ENCODE data around the gene CGA. TPM values are rescaled to one million over a fixed set of nuclear protein-coding genes. Genes with fewer than 3 reads are reported as not detected.

The CGA gene
- 0.19 to 0.20 TPM (median 0.19 TPM) in 3 of 5 replicates, not detected in the others for total RNA-seq (2022; extraction: Qiagen RNA extraction; ENCODE audit: low read depth)

DNA sequence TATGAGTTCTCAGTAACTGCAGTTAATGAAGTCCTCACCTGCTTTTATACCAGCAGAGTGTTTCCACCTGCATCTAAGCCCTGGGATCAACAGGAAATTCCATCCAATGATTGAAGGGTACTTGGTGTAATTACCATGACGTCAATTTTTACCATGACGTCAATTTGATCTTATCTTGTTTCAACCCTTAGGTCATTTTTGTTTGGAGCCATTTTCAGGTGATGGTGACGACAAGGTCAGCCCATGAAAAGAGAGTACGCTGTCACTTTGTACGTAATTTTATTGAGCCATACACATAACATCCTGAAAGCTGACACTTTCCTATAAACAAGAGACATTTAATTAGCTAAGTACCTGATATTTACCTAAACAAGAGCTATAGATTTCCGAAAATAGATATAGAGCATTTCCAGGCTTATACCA lies at the start of gene CGA:
TSS of gene CGA (minus strand) at position 20 of the 423 bp plus-strand sequence. CDS start 6,906 bp downstream, outside the sequence.

Other genes with a start within 250 kb of the CGA start
- not detected in 5 replicates for gene HTR1E, start 157.6 kb downstream of the CGA start, total RNA-seq (2022; extraction: Qiagen RNA extraction; ENCODE audit: low read depth)
- 2.5 to 4.9 TPM (median 4.4 TPM) in 5 replicates for gene ZNF292, start 60.5 kb upstream of the CGA start, total RNA-seq (2022; extraction: Qiagen RNA extraction; ENCODE audit: low read depth)
- gene SMIM8, start 227.5 kb upstream of the CGA start, total RNA-seq (2022; extraction: Qiagen RNA extraction; ENCODE audit: low read depth) = 1.7 to 3.8 TPM (median 3.5 TPM) in 5 replicates
- gene GJB7, start 234.2 kb upstream of the CGA start, total RNA-seq (2022; extraction: Qiagen RNA extraction; ENCODE audit: low read depth) = not detected in 5 replicates
- 0.15 to 0.19 TPM (median 0.17 TPM) in 3 of 5 replicates, not detected in the others for gene C6orf163, start 249.7 kb upstream of the CGA start, total RNA-seq (2022; extraction: Qiagen RNA extraction; ENCODE audit: low read depth)

Measured in A549 treated with DMSO at 1 μM for 4 hours (cell line).